Natural killer cell treated with Interleukin-12 subunit alpha and Interleukin-12 subunit beta and Interleukin-15 and Interleukin-18, amount 100 ng/mL, for 72 hours (primary cell): ENCODE measurements around the gene PRKCH. TPM values are rescaled to one million over a fixed set of nuclear protein-coding genes. Genes with fewer than 3 reads are reported as not detected.
A peak's percentile ranks its signal among the peaks of the same experiment; 100 is the strongest.

Source experiments
- ATAC-seq, 2 donors: fragments of 150-1000 bp; cut with Tn5 transposase in 1 of 2; sonication (Bioruptor Pico), chemical (Tn5 transposase) in 1 of 2; 2 replicates each; pipeline ENCODE4 v1.10.0; 2021
- DNase-seq: peaks from one replicate; pipeline ENCODE4 v3.0.0; 2022; ENCODE audit warnings: low spot score
- H3K27ac Mint-ChIP-seq, 2 donors: 1 replicate in 1 of 2; 2 replicates in 1 of 2; pipeline ENCODE4 v1.8.0; 2022; ENCODE audit warnings: mixed read lengths in 2 of 2, mild to moderate bottlenecking in 1 of 2, moderate library complexity in 1 of 2
- H3K27me3 Mint-ChIP-seq, 2 donors: 1 replicate in 1 of 2; 2 replicates in 1 of 2; pipeline ENCODE4 v1.8.0; 2022; ENCODE audit warnings: mixed read lengths in 2 of 2
- H3K36me3 Mint-ChIP-seq: one replicate; pipeline ENCODE4 v1.8.0; 2022; ENCODE audit warnings: mixed read lengths
- H3K4me1 Mint-ChIP-seq, 2 donors: 1 replicate in 1 of 2; 2 replicates in 1 of 2; pipeline ENCODE4 v1.8.0; 2022; ENCODE audit warnings: low read depth in 2 of 2, mixed read lengths in 2 of 2, mild to moderate bottlenecking in 1 of 2
- H3K4me3 Mint-ChIP-seq: one replicate; pipeline ENCODE4 v1.8.0; 2022; ENCODE audit warnings: mixed read lengths
- H3K9me3 Mint-ChIP-seq: 2 replicates; pipeline ENCODE4 v1.8.0; 2022; ENCODE audit warnings: mixed read lengths
- total RNA-seq, 2 donors: library from RNA; stranded (reverse); gene quantifications; one replicate each; pipeline ENCODE4 v1.2.3, GENCODE V29; 2022

PRKCH gene
- total RNA-seq, 2 donors from 2014 or later: 182 to 216 TPM

DNA sequence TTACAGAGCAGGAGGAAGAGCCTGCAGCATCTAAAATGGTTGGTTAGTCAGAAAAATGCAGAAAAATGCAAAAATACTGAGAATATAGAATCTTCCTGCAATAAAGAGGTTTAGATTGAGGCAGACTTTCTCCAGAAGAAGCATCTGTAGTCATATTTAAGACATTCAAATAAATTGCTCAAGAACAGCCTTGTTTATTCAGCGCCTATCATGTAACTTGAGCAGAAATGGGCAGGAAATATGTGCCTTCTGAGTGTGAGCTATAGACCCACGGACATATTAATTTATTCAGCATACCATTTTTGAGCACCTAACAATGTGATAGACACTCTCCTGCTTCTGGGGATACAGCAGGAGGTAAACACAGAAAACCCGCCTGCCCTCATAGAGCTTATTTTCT lies 272.0 kb downstream of the PRKCH start:
- H3K36me3 Mint-ChIP-seq: peaks cover 10% of the 10 kb centered on the region
- peak overlapping the region; percentile 87 to 93 for H3K27ac Mint-ChIP-seq
- peaks cover 2% of the 10 kb centered on the region for H3K9me3 Mint-ChIP-seq
- DNase-seq (no peak), ATAC-seq (no peak)
- H3K27me3 Mint-ChIP-seq: no peaks in the 10 kb centered on the region
- peak overlapping the region; percentile 81 for H3K4me3 Mint-ChIP-seq
- H3K4me1 Mint-ChIP-seq: peaks cover 63 to 78% of the 10 kb centered on the region in 2 donors

DNA sequence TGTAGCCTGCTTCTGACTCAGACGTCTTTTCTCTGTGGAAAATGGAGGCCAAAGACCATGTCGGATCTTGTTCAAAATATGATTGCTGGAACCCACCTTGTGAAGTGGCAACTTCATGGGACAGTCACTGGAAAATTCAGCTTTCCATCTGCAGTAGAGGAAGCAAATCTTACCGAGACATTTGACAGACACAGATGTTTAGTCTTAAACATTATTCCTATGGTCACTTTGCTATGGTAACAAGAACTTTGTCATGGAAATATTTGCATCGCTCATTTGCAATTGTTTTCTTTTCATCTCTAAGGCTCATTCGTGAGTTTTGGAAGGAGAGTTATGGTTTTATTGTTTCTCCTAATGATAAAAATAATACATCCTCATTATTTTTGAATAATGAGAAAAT lies 275.6 kb downstream of the PRKCH start:
- DNase-seq (no peak), ATAC-seq (no peak)
- Mint-ChIP-seq H3K4me3 (peak overlapping the region; percentile 32), H3K9me3 (peaks cover 2% of the 10 kb centered on the region), H3K4me1 (peaks cover 62 to 68% of the 10 kb centered on the region in 2 donors), H3K27me3 (no peaks in the 10 kb centered on the region), H3K36me3 (peaks cover 5% of the 10 kb centered on the region), H3K27ac (peak overlapping the region; percentile 87 to 93)

DNA sequence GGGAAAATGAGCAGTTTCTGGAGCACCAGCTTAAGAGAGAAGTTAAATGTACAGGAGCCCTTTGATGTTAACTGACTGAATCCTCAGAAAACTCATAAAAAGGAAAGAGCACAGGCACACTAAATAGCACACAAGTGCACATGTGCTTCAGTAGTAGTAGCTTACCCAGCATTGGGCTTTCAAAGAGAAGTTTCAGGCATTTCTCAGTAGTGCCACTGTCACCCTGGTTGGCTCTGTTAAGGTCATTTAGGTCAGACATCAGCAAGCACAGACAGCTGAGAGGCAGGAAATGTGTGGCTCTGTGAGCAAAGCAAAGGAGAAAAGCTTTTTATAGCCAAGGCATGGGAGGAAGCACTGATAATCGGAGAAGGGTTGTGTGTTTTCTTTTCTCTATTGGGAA lies 277.6 kb downstream of the PRKCH start:
- peak overlapping the region; percentile 70 for H3K4me3 Mint-ChIP-seq

DNA sequence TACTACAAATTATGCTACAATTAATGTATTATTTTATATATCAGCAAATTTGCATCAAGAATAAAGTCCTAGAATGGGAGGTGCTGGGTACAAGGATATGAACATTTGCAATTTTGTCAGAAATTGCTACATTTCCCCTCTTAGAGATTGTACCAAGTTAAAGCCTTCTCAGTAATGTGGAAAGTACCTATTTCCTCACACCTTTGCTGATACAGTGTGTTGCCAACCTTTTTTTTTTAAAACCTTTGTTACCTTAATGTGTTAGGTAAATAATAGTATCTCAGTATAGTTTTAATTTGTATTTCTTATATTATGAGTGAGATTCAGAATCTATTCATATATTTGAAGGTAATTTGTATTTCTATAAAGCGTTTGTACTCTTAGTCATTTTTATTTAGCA lies 278.6 kb downstream of the PRKCH start:
- H3K27me3 Mint-ChIP-seq: no peaks in the 10 kb centered on the region
- peak overlapping the region; percentile 84 to 95 for H3K27ac Mint-ChIP-seq
- peaks cover 3% of the 10 kb centered on the region for H3K36me3 Mint-ChIP-seq
- peak; percentile 25 to 66 for ATAC-seq
- peaks cover 62 to 69% of the 10 kb centered on the region in 2 donors for H3K4me1 Mint-ChIP-seq
- no peak overlapping the region for H3K4me3 Mint-ChIP-seq
- H3K9me3 Mint-ChIP-seq: peaks cover 3% of the 10 kb centered on the region
- no peak for DNase-seq

More for the DNA sequence above, 277.6 kb downstream of the PRKCH start:
- Mint-ChIP-seq H3K4me1 (peaks cover 63 to 70% of the 10 kb centered on the region in 2 donors), H3K36me3 (no peaks in the 10 kb centered on the region), H3K9me3 (peaks cover 2% of the 10 kb centered on the region), H3K27ac (peak overlapping the region; percentile 84 to 95), H3K27me3 (no peaks in the 10 kb centered on the region)
- DNase-seq (peak; percentile 71), ATAC-seq (peak; percentile 43 to 71)

Other genes starting within 250 kb of the PRKCH start
- gene TMEM30B, start 40.2 kb upstream of the PRKCH start, total RNA-seq: 1 to 10 TPM in 1 of 2 donors, under 1 TPM in 1; 0.81 to 1.2 TPM